Hepatocyte (in vitro differentiated cells): ENCODE data around the gene IP6K2. TPM values are rescaled to one million over a fixed set of nuclear protein-coding genes. Genes with fewer than 3 reads are reported as not detected.

Source experiments
- DNase-seq: peaks from one replicate; pipeline ENCODE4 v3.0.0-alpha.2; 2016; ENCODE audit warnings: low spot score
- H2AFZ ChIP-seq: fragments of 200-600 bp; sonication (generic); 2 replicates; pipeline ENCODE4 v1.6.0; 2016; ENCODE audit warnings: antibody characterized with exemption, mild to moderate bottlenecking
- H3K27ac ChIP-seq: fragments of 200-600 bp; sonication (generic); 2 replicates; pipeline ENCODE4 v1.5.1; 2016; ENCODE audit warnings: mild to moderate bottlenecking
- H3K27me3 ChIP-seq: fragments of 200-600 bp; sonication (generic); 2 replicates; pipeline ENCODE4 v1.6.1; 2016
- H3K36me3 ChIP-seq: fragments of 200-600 bp; sonication (generic); replicated peaks from 2 replicates; pipeline ENCODE4 v1.5.1; 2016; ENCODE audit warnings: low read depth; ENCODE audit not compliant: insufficient read depth
- H3K4me1 ChIP-seq: fragments of 200-600 bp; sonication (generic); 2 replicates; pipeline ENCODE4 v1.5.1; 2016; ENCODE audit warnings: mild to moderate bottlenecking, moderate library complexity; ENCODE audit not compliant: insufficient read depth
- H3K4me2 ChIP-seq: fragments of 200-600 bp; sonication (generic); 2 replicates; pipeline ENCODE4 v1.6.0; 2016
- H3K4me3 ChIP-seq: fragments of 200-600 bp; sonication (generic); 2 replicates; pipeline ENCODE4 v1.5.1; 2016; ENCODE audit warnings: mild to moderate bottlenecking
- H3K79me2 ChIP-seq: fragments of 200-600 bp; sonication (generic); 2 replicates; pipeline ENCODE4 v1.6.0; 2017; ENCODE audit warnings: mild to moderate bottlenecking
- H3K9me2 ChIP-seq: fragments of 200-600 bp; sonication (generic); replicated peaks from 2 replicates; pipeline ENCODE4 v1.6.0; 2017; ENCODE audit warnings: mild to moderate bottlenecking; ENCODE audit not compliant: insufficient read depth
- H3K9me3 ChIP-seq: fragments of 200-600 bp; sonication (generic); 2 replicates; pipeline ENCODE4 v1.5.1; 2016; ENCODE audit warnings: low read depth, mild to moderate bottlenecking
- H4K20me1 ChIP-seq: fragments of 200-600 bp; sonication (generic); 2 replicates; pipeline ENCODE4 v1.6.0; 2016; ENCODE audit warnings: mild to moderate bottlenecking; ENCODE audit not compliant: insufficient read depth, poor library complexity, severe bottlenecking
- CTCF ChIP-seq: fragments of 200-600 bp; sonication (generic); IDR thresholded peaks from 2 replicates; pipeline ENCODE4 v1.5.1; 2016; ENCODE audit warnings: antibody characterized with exemption, mild to moderate bottlenecking; ENCODE audit not compliant: poor library complexity
- EZH2 ChIP-seq: fragments of 200-600 bp; sonication (generic); IDR thresholded peaks from 2 replicates; pipeline ENCODE4 v1.6.1; 2016; ENCODE audit warnings: antibody characterized with exemption, mild to moderate bottlenecking, borderline replicate concordance
- EZH2phosphoT487 ChIP-seq: fragments of 200-600 bp; sonication (generic); IDR thresholded peaks from one replicate; pipeline ENCODE4 v1.6.1; 2018; ENCODE audit warnings: antibody characterized with exemption, mild to moderate bottlenecking, low read depth, moderate library complexity; ENCODE audit not compliant: unreplicated experiment, severe bottlenecking
- WGBS: methylation state at CpG from one replicate; pipeline ENCODE4 v1.1.6; 2016; ENCODE audit warnings: low lambda C conversion rate; ENCODE audit errors: missing lambda C conversion rate; 5-methylcytosine and 5-hydroxymethylcytosine counted together
- polyA plus RNA-seq: library from polyadenylated mRNA; unstranded; fragments of >200 nt; fragmentation: Nextera tagmentation; extraction: Ambion mirVana; gene quantifications from 2 replicates; pipeline ENCODE4 v1.2.1, GENCODE V29; 2016
- total RNA-seq: library from RNA; depleted of rRNA; stranded (reverse); fragments of >200 nt; gene quantifications from 2 replicates; pipeline ENCODE4 v1.2.3, GENCODE V29; 2014

IP6K2 gene
- total and polyA plus RNA-seq, 2 experiments from 2014 or later: 112 to 155 TPM

- peaks cover 46% of the 10 kb centered on the region for H3K79me2 ChIP-seq
- no peaks in the 10 kb centered on the region for H3K9me3 ChIP-seq
- TF ChIP-seq EZH2 (no peak), EZH2phosphoT487 (no peak), CTCF (no peak)
- 93% methylated on average over 18 of the region's 18 CpGs for WGBS
- H4K20me1 ChIP-seq: peaks cover 59% of the 10 kb centered on the region
- H2AFZ ChIP-seq: no peak overlapping the region
- no peak overlapping the region for H3K4me3 ChIP-seq
- no peak for DNase-seq
- no peak overlapping the region for H3K27ac ChIP-seq
- no peaks in the 10 kb centered on the region for H3K27me3 ChIP-seq
- no peaks in the 10 kb centered on the region for H3K9me2 ChIP-seq
- H3K36me3 ChIP-seq: no peaks in the 10 kb centered on the region
- H3K4me2 ChIP-seq: no peak overlapping the region
- peaks cover 25% of the 10 kb centered on the region for H3K4me1 ChIP-seq
Observed at GRCh38 chr3:48688032-48688736, 28.8 kb downstream of the IP6K2 start.

- Histone ChIP-seq H4K20me1 (peaks cover 54% of the 10 kb centered on the region), H3K36me3 (no peaks in the 10 kb centered on the region), H3K4me2 (no peak overlapping the region), H3K4me1 (peaks cover 30% of the 10 kb centered on the region), H3K9me3 (no peaks in the 10 kb centered on the region), H3K27me3 (no peaks in the 10 kb centered on the region), H3K4me3 (no peak overlapping the region), H3K27ac (no peak overlapping the region), H3K9me2 (no peaks in the 10 kb centered on the region), H3K79me2 (peaks cover 40% of the 10 kb centered on the region), H2AFZ (no peak overlapping the region)
- WGBS: 68% methylated on average over 3 of the region's 3 CpGs
- TF ChIP-seq EZH2: no peak
- TF ChIP-seq EZH2phosphoT487: no peak
- no peak for TF ChIP-seq CTCF
- DNase-seq: no peak
Observed at GRCh38 chr3:48687220-48687678, 29.8 kb downstream of the IP6K2 start.

GRCh38 chr3:48686538-48687219, 30.3 kb downstream of the IP6K2 start:
- H3K9me2 ChIP-seq: no peaks in the 10 kb centered on the region
- H2AFZ ChIP-seq: no peak overlapping the region
- H3K4me3 ChIP-seq: no peak overlapping the region
- peaks cover 30% of the 10 kb centered on the region for H3K4me1 ChIP-seq
- H3K27me3 ChIP-seq: no peaks in the 10 kb centered on the region
- H3K79me2 ChIP-seq: peaks cover 34% of the 10 kb centered on the region
- 68% methylated on average over 10 of the region's 10 CpGs for WGBS
- no peaks in the 10 kb centered on the region for H3K9me3 ChIP-seq
- TF ChIP-seq EZH2 (no peak), EZH2phosphoT487 (no peak), CTCF (no peak)
- H3K27ac ChIP-seq: peak overlapping the region; percentile 75
- H3K36me3 ChIP-seq: no peaks in the 10 kb centered on the region
- peaks cover 48% of the 10 kb centered on the region for H4K20me1 ChIP-seq
- no peak for DNase-seq
- H3K4me2 ChIP-seq: peak overlapping the region; percentile 99
